HepG2 (cell line): ENCODE data around the gene TMIGD3. TPM values are rescaled to one million over a fixed set of nuclear protein-coding genes. Genes with fewer than 3 reads are reported as not detected.

Experiments used
- ATAC-seq: fragments of 200-7000 bp; cut with Tn5 transposase; 3 replicates; pipeline ENCODE4 v1.9.1; 2020; ENCODE audit warnings: mild to moderate bottlenecking, moderate library complexity
- BruUV-seq: library from RNA; stranded (reverse); fragments of 400-500 nt; replicated peaks from 2 replicates; lab custom pipeline; 2021; lab: Mats Ljungman, UMichigan
- CTCF ChIA-PET: fragments of 300-600 bp; formaldehyde crosslinking; extraction: SDS; loops from one replicate; lab custom pipeline; 2021; ENCODE audit warnings: low total read pairs, inconsistent platforms, low intra/inter-chr PET ratio; lab: Yijun Ruan, JAX
- POLR2A ChIA-PET: fragments of 350-600 bp; sonication (Branson Sonifier 250); formaldehyde crosslinking; loops from one replicate; lab custom pipeline; 2020; ENCODE audit warnings: antibody characterized with exemption, inconsistent platforms; lab: Yijun Ruan, JAX
- DNase-seq: peaks from one replicate; pipeline ENCODE4 v3.0.0-alpha.2; 2015; ENCODE audit warnings: low spot score
- FAIRE-seq: peaks from 3 replicates; lab custom pipeline; 2011; peaks lifted over from hg19 to GRCh38; lab: Jason Lieb, UNC
- H2AFZ ChIP-seq: one replicate; pipeline ENCODE4 v1.6.1; 2011; ENCODE audit warnings: low read length, inconsistent platforms
- H3K27ac ChIP-seq: fragments of 300-600 bp; 3 replicates; pipeline ENCODE4 v1.8.0; 2011; ENCODE audit warnings: mixed run types, mild to moderate bottlenecking, mixed read lengths, low read length, inconsistent platforms; ENCODE audit not compliant: insufficient read depth; ENCODE audit errors: extremely low read length
- H3K27me3 ChIP-seq, 2 experiments: fragments of 200-600 bp in 1 of 2; 2 replicates in 1 of 2; 3 replicates in 1 of 2; pipeline versions ENCODE4 v1.6.0 to v1.8.0; 2011; ENCODE audit warnings: low read length in 2 of 2, mild to moderate bottlenecking in 2 of 2, moderate library complexity in 2 of 2, inconsistent platforms in 1 of 2; ENCODE audit not compliant: insufficient read depth in 2 of 2, control insufficient read depth in 1 of 2
- H3K36me3 ChIP-seq, 2 experiments: fragments of 200-600 bp in 1 of 2; replicated peaks in 1 of 2; 2 replicates in 1 of 2; 3 replicates in 1 of 2; pipeline versions ENCODE4 v1.5.1 to v1.8.0; 2011; ENCODE audit warnings: low read length in 2 of 2, inconsistent platforms in 1 of 2; ENCODE audit not compliant: insufficient read depth in 2 of 2, control insufficient read depth in 1 of 2
- H3K4me1 ChIP-seq: 2 replicates; pipeline ENCODE4 v1.5.1; 2012; ENCODE audit warnings: low read length, inconsistent platforms; ENCODE audit not compliant: insufficient read depth
- H3K4me2 ChIP-seq: 2 replicates; pipeline ENCODE4 v1.6.0; 2011; ENCODE audit warnings: low read depth, low read length, inconsistent platforms
- H3K4me3 ChIP-seq, 3 experiments: fragments of 200-600 bp in 1 of 3; sonication (generic), shearing (Covaris generic) in 1 of 3; replicated peaks in 1 of 3; 2 replicates each; pipeline ENCODE4 v1.5.1; 2011 to 2016; ENCODE audit warnings: low read length in 3 of 3, inconsistent platforms in 2 of 3, low read depth in 2 of 3, mild to moderate bottlenecking in 2 of 3, control low read depth in 1 of 3, mixed read lengths in 1 of 3; ENCODE audit not compliant: insufficient read depth in 1 of 3
- H3K79me2 ChIP-seq: one replicate; pipeline ENCODE4 v1.6.1; 2011; ENCODE audit warnings: low read length, inconsistent platforms; ENCODE audit not compliant: insufficient read depth
- H3K9ac ChIP-seq: 2 replicates; pipeline ENCODE4 v1.6.0; 2011; ENCODE audit warnings: mild to moderate bottlenecking, low read depth, low read length, inconsistent platforms; ENCODE audit not compliant: insufficient read depth
- H3K9me3 ChIP-seq: 2 replicates; pipeline ENCODE4 v1.5.1; 2012; ENCODE audit warnings: mild to moderate bottlenecking, low read length
- H4K20me1 ChIP-seq: 2 replicates; pipeline ENCODE4 v1.6.0; 2011; ENCODE audit warnings: inconsistent platforms, mild to moderate bottlenecking, low read length, moderate library complexity; ENCODE audit not compliant: insufficient read depth
- CEBPB ChIP-seq: IDR thresholded peaks from 2 replicates; pipeline ENCODE4 v1.6.1; 2011; ENCODE audit warnings: low read depth, low read length, improper control_type of control experiment, borderline replicate concordance
- MAFF ChIP-seq: IDR thresholded peaks from 2 replicates; pipeline ENCODE4 v1.6.1; 2011; ENCODE audit warnings: low read depth, low read length, improper control_type of control experiment
- MAFK ChIP-seq, 2 experiments: IDR thresholded peaks in 1 of 2; conservative IDR thresholded peaks in 1 of 2; 2 replicates each; pipeline ENCODE4 v1.6.1; 2011; ENCODE audit warnings: improper control_type of control experiment in 2 of 2, low read length in 2 of 2
- POGK ChIP-seq: sonication (generic); formaldehyde crosslinking; conservative IDR thresholded peaks from 2 replicates; pipeline ENCODE4 v1.8.0; 2022; ENCODE audit warnings: mild to moderate bottlenecking, moderate library complexity, missing genetic modification reagents
- THAP7 ChIP-seq: sonication (generic); formaldehyde crosslinking; IDR thresholded peaks from 2 replicates; pipeline ENCODE4 v1.8.1; 2023; ENCODE audit warnings: mild to moderate bottlenecking, missing genetic modification reagents
- ZFP91 ChIP-seq: sonication (generic); formaldehyde crosslinking; IDR thresholded peaks from 2 replicates; pipeline ENCODE4 v1.9.0; 2022; ENCODE audit warnings: missing genetic modification reagents, mild to moderate bottlenecking, borderline replicate concordance
- ZNF530 ChIP-seq: sonication (generic); formaldehyde crosslinking; IDR thresholded peaks from 2 replicates; pipeline ENCODE4 v1.5.0; 2020; ENCODE audit warnings: low read depth, mild to moderate bottlenecking, missing genetic modification reagents
- WGBS: methylation state at CpG from one replicate; pipeline ENCODE4 v1.1.6; 2017; ENCODE audit warnings: low lambda C conversion rate; 5-methylcytosine and 5-hydroxymethylcytosine counted together
- in situ Hi-C: cut with HindIII; loops from 2 replicates; pipeline ENCODE4 v1.10.0; 2017; ENCODE audit warnings: low pct_unique_long_range_greater_than_20kb; ENCODE audit not compliant: extremely low pct_ligation_motif_present
- intact Hi-C: fragments of 100-400 bp; cut with micrococcal nuclease; formaldehyde crosslinking; loops from one replicate; pipeline ENCODE4 v1.10.0; 2022; ENCODE audit not compliant: unreplicated experiment
- polyA plus RNA-seq, 8 experiments: library from polyadenylated mRNA; depleted of rRNA in 3 of 8; stranded (reverse) in 7 of 8; unstranded in 1 of 8; fragments of >200 nt; fragmentation: Illumina TruSeq in 4 of 8; extraction: Trizol in 4 of 8; gene quantifications; 2 replicates each; pipeline versions ENCODE4 v1.2.1 to v1.2.3, GENCODE V29; 2011 to 2016; ENCODE audit warnings: low read depth in 4 of 8, missing spikeins in 1 of 8, mixed read lengths in 1 of 8; ENCODE audit not compliant: insufficient read depth in 1 of 8
- total RNA-seq, 5 experiments: library from RNA; depleted of rRNA; stranded (reverse); fragments of >200 nt; fragmentation: Illumina TruSeq; extraction: Trizol; gene quantifications; 2 replicates each; pipeline ENCODE4 v1.2.3, GENCODE V29; 2016; ENCODE audit warnings: low read depth in 1 of 5

Gene TMIGD3
- total and polyA plus RNA-seq, 2 of the 13 experiments (the other 11 are each of a cell fraction or from before 2014, with no cell fraction given), result not detected

- Histone ChIP-seq H3K79me2 (no peaks in the 10 kb centered on the region), H3K4me3 (no peak overlapping the region), H4K20me1 (no peaks in the 10 kb centered on the region), H3K27ac (peak overlapping the region; percentile 13), H3K27me3 (no peaks in the 10 kb centered on the region), H3K36me3 (peaks cover 4 to 32% of the 10 kb centered on the region in 2 experiments), H2AFZ (no peak overlapping the region), H3K4me2 (no peak overlapping the region), H3K4me1 (peaks cover 20% of the 10 kb centered on the region), H3K9ac (no peak overlapping the region), H3K9me3 (no peaks in the 10 kb centered on the region)
- intact Hi-C loops, result no loop called here
- ATAC-seq, result no peak
- CTCF ChIA-PET, result no interaction called here
- POLR2A ChIA-PET, result interaction anchor here (0.9 kb wide), 1 partner anchor 14 kb away, joined by 5 read pairs; no protein-coding TSS in a partner anchor
- DNase-seq, result no peak
- WGBS, result 86% methylated on average over 4 of the region's 4 CpGs
- TF ChIP-seq MAFK (conservative IDR thresholded peaks at IDR 0.05 in 1 of 2, IDR thresholded peaks at IDR 0.05 in 1 of 2; ENCODE audit: low read length in 2 of 2), result peak; percentile 30 to 75; a peak in 2 of 4 replicates
- no peak for TF ChIP-seq POGK (CRISPR knock-in tag)
- TF ChIP-seq MAFF, result peak; percentile 40; the same call in 1 of the 2 replicates
- TF ChIP-seq ZFP91 (CRISPR knock-in tag), result no peak
- no peak for TF ChIP-seq ZNF530 (CRISPR knock-in tag)
- no peak for TF ChIP-seq THAP7 (CRISPR knock-in tag)
- peak; percentile 70; the same call in 1 of the 2 replicates for TF ChIP-seq CEBPB
- BruUV-seq, result no TSS peak
- FAIRE-seq, result no peak
- in situ Hi-C loops, result no loop called here
Measured at GRCh38 chr1:111462370-111463028, 40.9 kb downstream of the TMIGD3 start.
